ENCODE measurements around the gene CCT5. TPM values are rescaled to one million over a fixed set of nuclear protein-coding genes. Genes with fewer than 3 reads are reported as not detected.

Gene CCT5
- total RNA-seq, 1 experiment from 2014 or later: 532 TPM

DNA sequence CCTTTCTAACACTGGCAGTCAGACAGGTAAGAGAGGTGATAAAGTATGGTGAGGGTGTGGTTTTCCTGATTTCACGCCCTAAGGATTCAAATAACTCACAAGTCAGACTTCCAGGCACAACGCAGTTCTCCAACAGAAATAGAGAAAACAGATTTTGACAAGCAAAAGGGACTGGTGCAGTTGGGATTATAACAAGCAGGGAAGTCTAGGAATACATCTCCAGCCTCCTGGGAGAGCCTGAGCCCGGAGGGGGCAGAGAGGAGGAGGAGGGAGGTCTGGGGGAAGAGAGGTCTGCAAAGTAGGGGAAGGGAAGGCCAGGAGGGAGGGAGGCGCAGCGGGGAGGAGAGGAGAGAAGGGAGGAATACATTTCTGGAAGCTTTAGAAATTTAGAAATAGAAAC is 56.0 kb downstream of the CCT5 start:
- Mint-ChIP-seq H3K27ac (no peak overlapping the region), H3K27me3 (ENCODE audit: low read depth) (peaks cover 23% of the 10 kb centered on the region), H3K4me3 (peak overlapping the region; percentile 80 to 93), H3K9me3 (peaks cover 2 to 7% of the 10 kb centered on the region in 2 experiments; a peak in 3 of 5 replicates), H3K4me1 (peaks cover 23 to 31% of the 10 kb centered on the region in 2 experiments), H3K36me3 (ENCODE audit: insufficient read depth in 1 of 3, low read depth in 3 of 3) (peaks cover 2 to 14% (median 12%) of the 10 kb centered on the region in 3 experiments; a peak in 5 of 7 replicates)
- Histone ChIP-seq H2BK12ac (ENCODE audit: insufficient read length, low read depth, low read length) (no peak overlapping the region), H4K5ac (ENCODE audit: insufficient read length, low read depth, low read length) (no peak overlapping the region), H4K20me1 (ENCODE audit: control insufficient read depth, insufficient read depth, insufficient read length) (no peaks in the 10 kb centered on the region), H3K23ac (ENCODE audit: insufficient read length, low read depth, low read length) (no peak overlapping the region), H3K79me1 (ENCODE audit: insufficient read depth, low read depth, low read length, poor library complexity, severe bottlenecking) (no peaks in the 10 kb centered on the region), H3K4me1 (ENCODE audit: insufficient read depth, low read length) (peaks cover 3% of the 10 kb centered on the region; the same call in 1 of the 2 replicates), H3K18ac (ENCODE audit: insufficient read length, low read depth, low read length) (no peak overlapping the region), H3K4ac (ENCODE audit: low read depth, low read length) (no peak overlapping the region), H3K9ac (ENCODE audit: extremely low read depth, insufficient read length, low read length) (no peak overlapping the region), H3K4me2 (ENCODE audit: insufficient read depth, insufficient read length, low read length) (peak overlapping the region; percentile 99), H2BK5ac (ENCODE audit: insufficient read length, low read length) (no peak overlapping the region), H2AK5ac (ENCODE audit: insufficient read length, low read length) (no peak overlapping the region), H2BK120ac (ENCODE audit: low read depth, low read length, poor library complexity, severe bottlenecking) (no peak overlapping the region), H4K91ac (ENCODE audit: insufficient read length, low read depth, low read length) (no peak overlapping the region), H4K8ac (replicated peaks; ENCODE audit: insufficient read length, low read depth, low read length) (no peak overlapping the region), H3K27ac (ENCODE audit: insufficient read length, low read depth, low read length) (no peak overlapping the region), H3K23me2 (ENCODE audit: insufficient read length, low read depth, low read length, poor library complexity, severe bottlenecking) (peaks cover 13% of the 10 kb centered on the region), H3K56ac (ENCODE audit: insufficient read length, low read depth, low read length) (no peak overlapping the region), H3K79me2 (ENCODE audit: insufficient read depth, low read length) (no peaks in the 10 kb centered on the region), H2BK20ac (ENCODE audit: low read depth, low read length, poor library complexity, severe bottlenecking) (no peak overlapping the region), H3K9me3 (ENCODE audit: control insufficient read depth, low read depth, low read length) (no peaks in the 10 kb centered on the region), H3K27me3 (ENCODE audit: insufficient read depth, low read length) (no peaks in the 10 kb centered on the region), H3T11ph (ENCODE audit: low read length) (no peak overlapping the region), H2AFZ (ENCODE audit: low read length) (no peak overlapping the region), H2BK15ac (ENCODE audit: low read depth, low read length) (no peak overlapping the region), H3K14ac (ENCODE audit: insufficient read depth, low read length) (no peak overlapping the region)
- no CpG with 5 or more reads among the region's 5 CpGs for WGBS (ENCODE audit: extremely low coverage, insufficient read length, low lambda C conversion rate)
- TF ChIP-seq, protein P1, sequence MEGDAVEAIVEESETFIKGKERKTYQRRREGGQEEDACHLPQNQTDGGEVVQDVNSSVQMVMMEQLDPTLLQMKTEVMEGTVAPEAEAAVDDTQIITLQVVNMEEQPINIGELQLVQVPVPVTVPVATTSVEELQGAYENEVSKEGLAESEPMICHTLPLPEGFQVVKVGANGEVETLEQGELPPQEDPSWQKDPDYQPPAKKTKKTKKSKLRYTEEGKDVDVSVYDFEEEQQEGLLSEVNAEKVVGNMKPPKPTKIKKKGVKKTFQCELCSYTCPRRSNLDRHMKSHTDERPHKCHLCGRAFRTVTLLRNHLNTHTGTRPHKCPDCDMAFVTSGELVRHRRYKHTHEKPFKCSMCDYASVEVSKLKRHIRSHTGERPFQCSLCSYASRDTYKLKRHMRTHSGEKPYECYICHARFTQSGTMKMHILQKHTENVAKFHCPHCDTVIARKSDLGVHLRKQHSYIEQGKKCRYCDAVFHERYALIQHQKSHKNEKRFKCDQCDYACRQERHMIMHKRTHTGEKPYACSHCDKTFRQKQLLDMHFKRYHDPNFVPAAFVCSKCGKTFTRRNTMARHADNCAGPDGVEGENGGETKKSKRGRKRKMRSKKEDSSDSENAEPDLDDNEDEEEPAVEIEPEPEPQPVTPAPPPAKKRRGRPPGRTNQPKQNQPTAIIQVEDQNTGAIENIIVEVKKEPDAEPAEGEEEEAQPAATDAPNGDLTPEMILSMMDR (conservative IDR thresholded peaks at IDR 0.05): no peak
- no peak for DNase-seq

All from H9 (cell line).